GM12878 (cell line): ENCODE results near the gene PEX16. TPM values are rescaled to one million over a fixed set of nuclear protein-coding genes. Genes with fewer than 3 reads are reported as not detected.
A peak's percentile ranks its signal among the peaks of the same experiment; 100 is the strongest.

Experiments used
- ATF2 ChIP-seq: IDR thresholded peaks from 2 replicates; pipeline ENCODE4 v1.6.1; 2012; ENCODE audit warnings: low read length, inconsistent platforms
- ATF7 ChIP-seq: fragments of 450-650 bp; IDR thresholded peaks from 2 replicates; pipeline ENCODE4 v1.6.1; 2016; ENCODE audit warnings: low read depth, mild to moderate bottlenecking
- BCLAF1 ChIP-seq: fragments of 450-650 bp; IDR thresholded peaks from 2 replicates; pipeline ENCODE4 v1.6.1; 2017; ENCODE audit warnings: antibody characterized with exemption, mild to moderate bottlenecking, moderate library complexity
- E2F8 ChIP-seq: fragments of 450-650 bp; IDR thresholded peaks from 2 replicates; pipeline ENCODE4 v1.6.1; 2018; ENCODE audit warnings: mild to moderate bottlenecking, low read depth, moderate library complexity; ENCODE audit not compliant: partially characterized antibody
- ELK1 ChIP-seq: IDR thresholded peaks from 2 replicates; pipeline ENCODE4 v1.6.1; 2012; ENCODE audit warnings: low read depth, low read length, improper control_type of control experiment
- JUND ChIP-seq: IDR thresholded peaks from 2 replicates; pipeline ENCODE4 v1.6.1; 2012; ENCODE audit warnings: low read depth, mild to moderate bottlenecking, low read length, improper control_type of control experiment, moderate library complexity
- MEF2A ChIP-seq: IDR thresholded peaks from 2 replicates; pipeline ENCODE4 v1.6.1; 2011; ENCODE audit warnings: low read depth, mild to moderate bottlenecking, low read length, moderate library complexity; ENCODE audit not compliant: insufficient read depth
- NR2C2 ChIP-seq: IDR thresholded peaks from 2 replicates; pipeline ENCODE4 v1.6.1; 2011; ENCODE audit warnings: borderline replicate concordance, low read depth; ENCODE audit not compliant: control insufficient read depth, insufficient read length
- NR2F1 ChIP-seq: fragments of 450-650 bp; conservative IDR thresholded peaks from 2 replicates; pipeline ENCODE4 v1.6.1; 2017; ENCODE audit warnings: mild to moderate bottlenecking
- NRF1 ChIP-seq: conservative IDR thresholded peaks from 2 replicates; pipeline ENCODE4 v1.6.1; 2011; ENCODE audit warnings: mild to moderate bottlenecking, low read depth, low read length, improper control_type of control experiment
- STAT1 ChIP-seq: fragments of 450-650 bp; conservative IDR thresholded peaks from 2 replicates; pipeline ENCODE4 v1.6.1; 2014; ENCODE audit warnings: antibody characterized with exemption, mild to moderate bottlenecking
- WRNIP1 ChIP-seq: IDR thresholded peaks from 2 replicates; pipeline ENCODE4 v1.6.1; 2011; ENCODE audit warnings: low read depth, low read length, improper control_type of control experiment, borderline replicate concordance
- YY1 ChIP-seq: IDR thresholded peaks from 2 replicates; pipeline ENCODE4 v1.6.1; 2011; ENCODE audit warnings: low read depth, mild to moderate bottlenecking, low read length
- ZNF384 ChIP-seq: IDR thresholded peaks from 2 replicates; pipeline ENCODE4 v1.6.1; 2012; ENCODE audit warnings: low read depth, mild to moderate bottlenecking, low read length, improper control_type of control experiment, borderline replicate concordance
- ZNF687 ChIP-seq: fragments of 450-650 bp; IDR thresholded peaks from 2 replicates; pipeline ENCODE4 v1.6.1; 2017; ENCODE audit warnings: mild to moderate bottlenecking, moderate library complexity
- ZZZ3 ChIP-seq: IDR thresholded peaks from 2 replicates; pipeline ENCODE4 v1.6.1; 2011; ENCODE audit warnings: low read depth; ENCODE audit not compliant: control insufficient read depth, insufficient read length
- polyA plus RNA-seq, 11 experiments: library from polyadenylated mRNA; depleted of rRNA in 4 of 11; unstranded in 6 of 11; stranded (reverse) in 5 of 11; fragments of >200 nt; fragmentation: Nextera tagmentation in 4 of 11; fragmentation: Illumina TruSeq in 1 of 11; extraction: Ambion mirVana in 4 of 11; extraction: Trizol in 1 of 11; gene quantifications; 1 replicate in 1 of 11; 2 replicates in 10 of 11; pipeline versions ENCODE4 v1.2.1 to v1.2.3, GENCODE V29; 2011 to 2016; ENCODE audit warnings: inconsistent platforms in 2 of 11, missing spikeins in 2 of 11, low read depth in 1 of 11
- total RNA-seq, 4 experiments: library from RNA; depleted of rRNA in 3 of 4; stranded (reverse); fragments of >200 nt in 3 of 4; fragmentation: Illumina TruSeq in 1 of 4; extraction: Trizol in 1 of 4; gene quantifications; 2 replicates each; pipeline versions ENCODE4 v1.2.1 to v1.2.3, GENCODE V29; 2013 to 2021

Gene PEX16
- total and polyA plus RNA-seq, 10 of the 15 experiments (the other 5 are each of a cell fraction or from before 2014, with no cell fraction given): 1.4 to 53.5 (median 27.6) TPM

GRCh38 chr11:45930031-45930794, 12.5 kb upstream of the PEX16 start (continued):
- TF ChIP-seq E2F8 (no peak), ZZZ3 (no peak), STAT1 (no peak), NRF1 (no peak), NR2C2 (no peak), WRNIP1 (no peak), ELK1 (peak; percentile 58), NR2F1 (peak; percentile 91), ATF2 (peak; percentile 86), MEF2A (peak; percentile 89), YY1 (peak; percentile 46; the same call in 1 of the 2 replicates), BCLAF1 (no peak), ZNF384 (peak; percentile 52; the same call in 1 of the 2 replicates), ATF7 (peak; percentile 73), JUND (no peak), ZNF687 (peak; percentile 68)
